HG03045 (cell line): ENCODE data around the gene SPEM3.

ENCODE experiments used
- ATAC-seq: cut with Tn5 transposase; IDR thresholded peaks from one replicate; pipeline ENCODE4 v1.9.1; 2021; ENCODE audit warnings: mild to moderate bottlenecking, moderate library complexity; ENCODE audit not compliant: unreplicated experiment

Gene SPEM3

DNA sequence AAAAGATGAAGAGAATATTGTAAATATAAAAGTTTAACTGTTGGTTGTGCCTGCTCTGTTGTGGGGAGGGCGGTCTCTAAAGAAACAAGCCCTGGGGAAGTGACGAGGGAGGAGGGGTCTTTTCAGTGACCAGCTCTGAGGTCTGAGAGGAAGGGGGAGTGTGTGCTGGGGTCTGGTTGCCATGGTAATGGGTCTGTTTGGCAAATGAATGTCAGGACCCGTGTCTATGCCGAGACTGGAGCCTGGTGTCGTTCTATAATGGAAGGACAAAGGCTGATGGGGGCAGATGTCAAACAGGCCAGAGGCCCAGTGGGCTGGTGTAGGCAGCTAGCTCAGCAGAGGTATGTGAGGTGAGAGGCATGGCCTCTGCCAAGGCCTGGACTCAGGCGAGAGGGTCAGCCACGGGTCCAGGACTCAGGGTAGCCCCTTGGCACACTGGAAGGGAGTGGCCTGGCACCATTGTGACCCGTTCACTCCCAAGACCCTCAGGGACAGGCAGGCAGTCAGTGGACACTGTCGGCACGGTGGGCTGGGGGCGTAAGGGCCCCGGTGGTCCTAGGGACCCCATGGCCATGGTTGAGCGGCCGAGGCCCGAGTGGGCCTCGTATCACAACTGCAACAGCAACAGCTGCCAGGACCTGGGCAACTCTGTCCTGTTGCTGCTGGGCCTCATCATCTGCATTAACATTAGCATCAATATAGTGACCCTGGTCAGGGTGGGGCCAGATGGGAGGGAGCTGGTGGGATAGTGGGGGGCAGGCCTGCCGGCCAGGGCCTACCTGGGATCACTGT, 8.6 kb upstream of the SPEM3 start, which contains the start of gene SPEM1:
Gene SPEM1 (plus strand): TSS at position 506 of the 792 bp plus-strand sequence. CDS start 61 bp downstream, at position 567.
- ATAC-seq: no peak

DNA sequence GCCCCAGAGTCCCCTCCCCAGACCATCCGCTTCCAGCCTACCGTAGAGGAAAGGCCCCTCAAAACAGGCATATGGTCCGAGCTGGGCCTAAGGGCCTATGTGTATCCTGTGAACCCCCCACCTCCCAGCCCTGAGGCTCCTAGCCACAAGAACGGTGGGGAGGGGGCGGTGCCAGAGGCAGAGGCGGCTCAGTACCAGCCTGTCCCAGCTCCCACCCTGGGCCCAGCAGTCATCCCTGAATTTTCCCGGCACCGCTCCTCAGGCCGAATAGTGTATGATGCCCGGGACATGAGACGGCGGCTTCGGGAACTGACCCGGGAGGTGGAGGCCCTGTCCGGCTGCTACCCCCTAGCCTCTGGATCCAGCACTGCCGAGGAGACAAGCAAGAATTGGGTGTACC, 7.5 kb upstream of the SPEM3 start:
- ATAC-seq: no peak

DNA sequence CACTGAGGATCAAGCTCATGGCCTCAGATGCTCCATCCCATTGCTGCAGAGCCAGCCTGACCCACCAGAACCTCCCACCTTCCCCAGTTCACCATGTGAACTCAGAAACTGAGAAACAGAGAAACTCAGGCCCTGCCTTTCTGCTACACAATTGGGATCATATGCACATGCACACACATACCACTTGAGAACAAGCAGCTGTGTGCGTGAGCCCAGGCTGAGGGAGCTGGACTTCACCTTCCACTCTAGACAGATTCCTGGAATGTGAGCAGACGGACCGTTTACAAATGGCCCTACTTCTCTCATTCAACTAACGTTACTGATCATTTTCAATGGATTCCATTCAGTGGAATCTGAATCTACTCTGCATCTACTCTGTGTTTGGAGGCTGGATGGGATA, 5.0 kb upstream of the SPEM3 start:
- ATAC-seq: no peak

DNA sequence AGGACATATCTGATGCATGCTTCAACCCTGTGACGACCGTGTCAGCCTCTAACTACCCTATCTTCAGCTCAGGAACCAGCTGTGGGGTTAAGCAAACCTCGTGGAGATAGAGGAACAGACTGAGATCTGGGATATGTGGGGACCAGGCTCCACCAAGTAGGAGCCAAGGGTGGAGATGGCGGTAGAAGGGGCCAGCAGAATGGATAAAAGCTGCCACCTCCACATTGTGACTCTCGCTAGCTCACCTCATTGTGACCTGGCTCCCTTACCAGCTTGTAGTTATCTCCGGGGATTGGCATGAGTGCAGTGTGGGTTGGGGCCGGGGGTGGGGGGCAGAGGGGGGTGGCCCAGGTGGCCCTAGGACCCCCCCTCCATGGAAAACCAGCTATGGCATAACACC, 3.3 kb upstream of the SPEM3 start, which contains the start of gene SPEM2:
Gene SPEM2 (plus strand): TSS at position 301 of the 400 bp plus-strand sequence. CDS start 73 bp downstream, at position 374.
- no peak for ATAC-seq

DNA sequence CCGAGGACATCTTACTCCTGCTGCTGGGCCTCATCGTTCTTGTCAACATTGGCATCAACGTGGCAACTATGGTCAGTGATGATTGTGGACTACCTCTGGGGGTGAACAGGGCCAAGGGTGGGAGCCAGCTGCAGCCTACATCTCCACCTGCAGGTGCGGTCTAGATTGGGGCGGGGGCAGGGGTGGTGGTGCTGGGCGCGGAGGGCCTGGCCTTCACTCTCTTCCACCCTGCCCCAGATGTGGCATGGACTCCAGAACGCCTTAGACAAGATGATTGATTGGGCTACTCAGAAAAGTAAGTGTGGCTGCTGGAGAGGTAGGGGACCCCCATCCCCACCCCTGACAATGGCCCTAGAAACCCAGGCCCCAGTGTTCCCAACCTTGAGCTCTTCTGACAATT, 2.9 kb upstream of the SPEM3 start:
- ATAC-seq: no peak

DNA sequence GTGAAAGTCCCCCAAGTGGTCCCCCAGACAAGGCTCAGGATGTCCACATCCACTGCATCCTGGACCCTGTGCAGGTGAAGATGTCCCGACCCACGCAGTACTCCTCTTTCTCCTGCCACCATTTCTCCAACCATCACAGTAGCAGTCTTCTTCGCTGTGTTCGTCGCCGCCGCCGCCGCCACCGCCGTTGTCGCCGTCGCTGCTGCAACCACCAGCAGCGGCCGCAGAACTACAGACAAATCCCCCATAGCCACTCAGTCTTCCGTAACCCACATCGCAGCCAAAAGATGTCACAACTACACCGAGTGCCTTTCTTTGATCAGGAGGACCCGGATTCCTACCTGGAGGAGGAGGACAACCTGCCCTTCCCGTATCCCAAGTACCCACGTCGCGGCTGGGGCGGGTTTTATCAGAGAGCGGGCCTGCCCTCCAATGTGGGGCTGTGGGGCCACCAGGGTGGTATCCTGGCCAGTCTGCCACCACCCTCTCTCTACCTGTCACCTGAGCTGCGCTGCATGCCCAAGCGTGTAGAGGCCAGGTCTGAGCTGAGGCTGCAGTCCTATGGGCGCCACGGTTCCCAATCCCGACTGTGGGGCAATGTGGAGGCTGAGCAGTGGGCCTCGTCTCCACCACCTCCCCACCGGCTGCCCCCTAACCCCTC, 2.3 kb upstream of the SPEM3 start:
- ATAC-seq: no peak

DNA sequence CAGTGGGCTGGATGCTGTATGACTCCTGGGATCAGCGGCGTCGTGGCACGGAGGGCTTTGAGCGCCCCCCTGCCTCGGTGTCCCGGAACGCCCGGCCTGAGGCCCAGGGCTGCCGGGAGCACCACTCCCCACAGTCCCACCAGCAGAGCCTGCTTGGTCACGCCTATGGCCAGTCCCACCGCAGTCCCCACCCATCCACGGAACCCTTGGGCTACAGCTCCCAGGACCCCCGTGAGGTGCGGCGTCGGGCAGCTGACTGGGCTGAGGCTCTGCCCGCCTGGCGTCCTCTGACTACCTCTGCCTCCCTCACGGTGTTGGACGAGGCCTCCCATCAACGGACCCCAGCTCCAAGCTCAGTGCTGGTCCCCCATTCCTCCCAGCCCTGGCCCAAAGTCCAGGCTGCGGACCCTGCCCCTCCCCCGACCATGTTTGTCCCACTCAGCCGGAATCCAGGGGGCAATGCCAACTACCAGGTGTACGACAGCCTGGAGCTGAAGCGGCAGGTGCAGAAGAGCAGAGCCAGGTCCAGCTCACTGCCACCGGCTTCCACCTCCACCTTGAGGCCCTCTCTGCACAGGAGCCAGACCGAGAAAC, 1.7 kb upstream of the SPEM3 start:
- no peak for ATAC-seq

DNA sequence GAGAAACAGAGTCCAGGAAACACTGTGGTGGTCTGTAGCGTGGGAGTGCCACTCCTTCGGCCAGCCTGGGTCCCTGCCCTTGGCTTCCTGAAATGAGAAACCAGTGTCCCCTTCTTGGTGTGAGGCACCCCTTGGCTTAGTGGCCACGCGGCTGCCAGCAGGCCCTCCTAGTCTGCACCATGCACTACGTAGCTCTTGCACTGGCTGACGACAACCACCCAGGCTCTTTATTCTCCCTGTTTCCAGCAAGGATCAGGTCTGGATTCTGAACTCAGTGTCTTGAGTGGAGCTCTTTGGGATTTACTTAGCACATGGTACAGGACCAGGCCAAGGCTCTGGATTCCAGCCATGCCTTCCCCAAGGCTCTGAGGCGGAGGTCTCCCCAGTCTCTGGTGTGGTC, 1.1 kb upstream of the SPEM3 start:
- ATAC-seq: no peak

DNA sequence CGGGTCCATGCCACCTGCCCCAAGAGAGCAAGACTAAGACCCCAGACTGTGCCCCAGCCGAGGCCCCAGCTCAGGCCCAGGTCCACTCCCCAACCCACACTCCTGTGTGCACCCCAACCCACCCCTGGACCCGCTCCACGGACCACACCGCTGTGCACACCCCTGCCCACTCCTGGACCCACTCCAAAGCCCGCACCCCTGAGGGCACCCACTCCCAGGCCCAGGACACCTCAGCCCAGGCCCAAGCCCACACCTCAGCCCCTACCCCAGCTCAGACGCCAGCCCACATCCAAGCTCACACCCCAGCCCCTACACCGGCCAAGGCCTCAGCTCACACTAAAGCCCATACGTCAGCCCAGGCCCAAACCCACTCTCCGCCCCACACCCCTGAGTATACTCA, 1.1 kb downstream of the SPEM3 start:
- no peak for ATAC-seq

DNA sequence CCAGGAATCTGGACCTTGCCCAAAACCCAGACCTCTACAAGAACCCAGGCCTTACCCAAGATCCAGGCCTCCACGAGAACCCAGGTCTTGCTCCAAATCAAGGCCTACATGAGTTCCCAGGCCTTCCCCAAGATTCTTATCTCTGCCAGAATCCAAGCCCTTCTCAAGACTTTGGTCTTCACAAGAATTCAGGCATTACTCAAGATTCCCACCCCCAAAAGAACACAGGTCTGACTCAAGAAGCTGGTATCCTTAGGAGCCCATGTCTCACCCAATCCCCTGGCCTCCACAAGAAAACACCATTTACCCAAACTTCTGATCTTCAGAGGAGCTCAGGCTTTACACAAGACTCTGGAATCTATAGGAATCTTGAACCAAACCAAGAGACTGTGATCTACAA, 2.6 kb downstream of the SPEM3 start:
- ATAC-seq: no peak

DNA sequence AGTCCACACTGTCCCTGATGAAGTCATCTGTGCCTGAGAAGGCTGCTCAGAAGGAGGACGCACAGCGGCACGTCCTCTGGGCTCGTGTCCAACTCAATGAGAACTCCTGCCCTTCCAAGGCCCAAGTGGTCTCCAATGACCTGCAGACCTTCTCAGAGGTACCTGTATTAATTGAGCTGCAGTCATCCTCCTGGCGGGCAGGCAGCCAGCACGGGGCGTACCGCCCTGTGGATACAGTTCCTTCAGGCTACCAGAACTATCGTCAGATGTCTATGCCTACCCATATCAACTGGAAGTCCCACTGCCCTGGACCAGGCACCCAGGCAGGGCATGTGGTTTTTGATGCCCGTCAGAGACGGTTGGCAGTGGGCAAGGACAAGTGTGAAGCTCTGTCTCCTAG, 3.6 kb downstream of the SPEM3 start:
- ATAC-seq: no peak

DNA sequence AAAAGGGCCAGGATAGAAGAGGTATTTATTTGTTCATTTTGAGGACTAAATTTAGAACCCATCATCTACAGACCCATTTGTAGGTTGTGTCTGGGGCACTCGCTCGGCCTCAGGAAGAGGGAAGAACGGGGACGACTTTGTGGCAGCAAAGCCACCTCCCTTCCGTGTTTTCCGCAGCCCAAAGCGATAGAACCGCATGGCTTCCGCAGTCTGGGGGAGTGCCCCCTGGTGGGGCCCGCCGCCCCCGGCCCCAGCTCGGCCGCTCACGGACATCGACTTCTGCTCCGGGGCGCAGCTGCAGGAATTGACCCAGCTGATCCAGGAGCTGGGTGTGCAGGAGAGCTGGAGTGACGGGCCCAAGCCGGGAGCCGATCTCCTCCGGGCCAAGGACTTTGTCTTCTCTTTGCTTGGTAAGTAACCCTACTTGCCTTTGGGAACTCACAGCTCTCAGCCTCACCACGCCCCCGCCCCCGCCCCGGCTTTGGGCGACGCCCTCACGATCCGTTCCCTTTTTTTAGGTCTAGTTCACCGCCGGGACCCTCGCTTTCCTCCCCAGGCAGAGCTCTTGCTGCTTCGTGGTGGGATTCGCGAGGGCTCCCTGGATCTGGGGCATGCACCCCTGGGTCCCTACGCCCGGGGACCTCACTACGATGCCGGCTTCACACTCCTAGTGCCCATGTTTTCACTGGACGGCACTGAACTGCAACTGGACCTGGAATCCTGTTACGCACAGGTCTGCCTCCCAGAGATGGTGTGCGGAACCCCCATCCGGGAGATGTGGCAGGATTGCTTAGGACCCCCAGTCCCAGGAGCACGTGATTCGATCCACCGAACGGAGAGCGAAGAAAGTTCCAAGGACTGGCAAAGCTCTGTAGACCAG, 7.3 kb downstream of the SPEM3 start:
- peak; percentile 19 for ATAC-seq

DNA sequence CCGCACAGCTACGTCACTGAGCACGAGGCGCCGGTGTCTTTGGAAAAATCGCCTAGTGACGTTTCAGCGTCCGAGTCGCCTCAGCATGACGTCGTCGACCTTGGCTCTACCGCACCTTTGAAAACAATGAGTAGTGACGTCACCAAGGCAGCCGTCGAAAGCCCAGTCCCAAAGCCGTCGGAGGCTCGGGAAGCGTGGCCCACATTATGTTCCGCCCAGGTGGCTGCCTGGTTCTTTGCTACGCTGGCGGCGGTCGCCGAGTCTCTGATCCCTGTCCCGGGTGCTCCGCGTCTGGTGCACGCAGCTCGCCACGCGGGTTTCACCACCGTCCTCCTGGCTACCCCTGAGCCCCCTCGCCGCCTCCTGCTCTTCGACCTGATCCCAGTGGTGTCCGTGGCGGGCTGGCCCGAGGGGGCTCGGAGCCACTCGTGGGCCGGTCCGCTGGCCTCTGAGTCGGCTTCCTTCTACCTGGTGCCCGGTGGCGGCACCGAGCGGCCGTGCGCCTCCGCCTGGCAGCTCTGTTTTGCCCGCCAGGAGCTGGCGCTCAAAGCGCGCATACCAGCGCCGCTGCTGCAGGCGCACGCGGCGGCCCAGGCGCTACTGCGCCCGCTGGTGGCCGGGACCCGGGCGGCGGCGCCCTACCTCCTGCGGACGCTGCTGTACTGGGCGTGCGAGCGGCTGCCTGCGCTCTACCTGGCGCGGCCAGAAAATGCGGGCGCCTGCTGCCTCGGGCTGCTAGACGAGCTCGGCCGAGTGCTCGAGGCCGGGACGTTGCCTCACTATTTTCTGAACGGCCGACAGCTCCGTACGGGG, 8.1 kb downstream of the SPEM3 start:
- ATAC-seq: no peak

DNA sequence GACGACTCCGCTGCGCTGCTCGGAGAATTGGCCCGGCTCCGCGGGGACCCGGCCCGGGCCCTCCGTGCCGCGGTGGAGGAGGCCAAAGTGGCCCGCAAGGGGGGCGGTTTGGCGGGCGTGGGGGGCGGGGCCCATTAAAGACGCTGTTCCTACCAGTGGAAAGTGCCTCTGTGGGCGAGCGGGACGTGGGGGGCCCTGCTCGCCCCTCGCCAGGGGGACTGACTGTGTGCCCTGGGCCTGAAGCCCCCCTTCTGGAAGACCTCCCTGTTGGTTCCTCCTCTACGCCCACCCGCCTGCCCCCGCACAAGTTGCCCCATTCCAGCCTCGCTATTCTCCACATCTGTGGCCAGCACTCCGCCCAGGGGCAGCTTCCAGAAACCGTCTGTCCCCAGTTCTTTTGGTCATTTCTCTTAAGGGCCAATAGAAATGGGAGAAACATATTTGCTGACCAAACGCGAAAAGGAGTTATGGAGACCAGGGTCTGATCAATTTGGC, 8.8 kb downstream of the SPEM3 start:
- no peak for ATAC-seq

DNA sequence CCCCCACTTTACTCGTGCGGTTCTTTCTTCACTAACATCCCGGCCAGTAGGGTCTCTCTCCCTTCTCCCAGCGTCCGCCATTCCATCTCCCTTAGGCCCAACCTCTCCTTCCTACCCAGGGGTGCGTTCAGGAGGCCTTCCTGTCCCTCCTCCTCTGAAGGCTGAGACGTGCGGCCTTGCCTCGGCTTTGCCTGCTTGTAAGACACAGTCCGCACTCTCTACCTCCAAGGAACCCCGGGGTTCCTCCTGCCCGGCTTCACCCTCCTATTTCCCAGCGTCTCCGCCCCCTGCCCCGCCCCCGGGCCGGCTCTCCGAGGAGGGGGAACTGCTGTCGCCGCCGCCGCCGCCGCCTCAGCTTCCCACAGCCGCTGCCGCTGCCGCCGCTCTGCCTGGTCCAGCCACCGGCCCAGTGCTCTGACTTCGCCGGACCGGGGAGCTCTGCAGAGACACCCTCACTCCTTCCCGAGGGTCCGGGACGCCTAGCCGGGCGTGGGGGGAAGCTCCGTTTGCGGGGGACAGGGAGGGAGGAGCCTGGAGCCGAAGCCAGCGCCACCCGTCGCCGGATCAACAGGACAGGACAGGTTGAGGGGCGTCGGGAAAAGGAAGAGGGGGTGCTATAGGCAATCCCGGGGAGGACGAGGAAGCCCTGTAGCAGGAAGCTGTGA, 9.4 kb downstream of the SPEM3 start:
- ATAC-seq: no peak

DNA sequence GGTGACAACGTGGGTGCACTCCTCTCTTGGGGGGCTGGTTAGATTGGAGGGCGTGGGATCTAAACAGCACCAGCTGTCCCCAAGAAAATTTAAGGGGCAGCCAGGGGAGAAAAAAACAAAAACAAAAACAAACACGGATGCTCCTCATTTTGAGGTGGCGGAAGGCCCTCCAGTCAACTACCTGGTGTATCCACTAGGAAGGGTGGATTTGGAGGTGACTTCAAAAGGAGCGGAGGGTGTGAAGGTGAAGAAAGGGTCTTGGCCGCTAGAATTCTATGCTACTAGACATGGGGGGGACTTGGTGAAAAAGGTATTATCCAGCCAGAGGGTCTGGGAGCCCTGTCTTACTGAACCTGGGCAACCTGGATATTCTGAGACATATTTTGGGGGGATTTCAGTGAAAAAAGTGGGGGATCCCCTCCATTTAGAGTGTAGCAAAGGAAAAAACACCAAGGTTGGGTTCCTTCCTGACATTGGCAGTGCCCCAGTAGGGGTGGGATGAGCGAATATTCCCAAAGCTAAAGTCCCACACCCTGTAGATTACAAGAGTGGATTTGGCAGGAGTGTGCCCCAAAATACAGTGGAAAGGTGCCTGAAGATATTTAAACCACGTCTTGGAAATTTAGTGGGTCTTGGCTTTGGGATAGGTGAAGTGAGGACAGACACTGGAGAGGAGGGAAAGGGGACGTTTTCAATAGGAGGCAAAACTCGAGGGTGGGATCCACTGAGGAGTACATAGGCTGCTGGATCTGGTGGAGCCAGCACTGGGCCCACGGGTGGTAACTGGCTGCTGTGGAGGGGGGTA, 10.2 kb downstream of the SPEM3 start:
- ATAC-seq: no peak

DNA sequence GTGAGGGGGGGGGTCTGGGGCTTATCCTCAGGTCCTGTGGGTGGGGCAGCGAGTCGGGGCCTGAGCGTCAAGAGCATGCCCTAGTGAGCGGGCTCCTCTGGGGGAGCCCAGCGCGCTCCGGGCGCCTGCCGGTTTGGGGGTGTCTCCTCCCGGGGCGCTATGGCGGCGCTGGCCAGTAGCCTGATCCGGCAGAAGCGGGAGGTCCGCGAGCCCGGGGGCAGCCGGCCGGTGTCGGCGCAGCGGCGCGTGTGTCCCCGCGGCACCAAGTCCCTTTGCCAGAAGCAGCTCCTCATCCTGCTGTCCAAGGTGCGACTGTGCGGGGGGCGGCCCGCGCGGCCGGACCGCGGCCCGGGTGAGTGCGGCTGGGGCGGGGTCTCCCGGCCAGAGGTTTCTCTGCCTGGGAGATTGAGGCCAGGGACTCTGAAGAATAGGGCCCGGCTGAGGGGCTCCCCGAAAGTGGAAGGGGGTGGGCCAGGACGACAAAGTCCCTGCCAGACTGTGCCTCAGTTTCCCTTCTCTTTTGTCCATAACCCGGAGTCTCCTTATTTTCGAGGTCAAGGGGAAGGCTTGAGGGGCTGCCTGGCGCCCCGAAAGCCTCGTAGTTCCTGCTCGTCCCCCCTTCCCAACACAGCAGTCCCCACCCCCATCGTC, 10.9 kb downstream of the SPEM3 start, which contains the start of gene FGF11:
Gene FGF11 (plus strand): TSS at position 51 of the 651 bp plus-strand sequence. CDS start 109 bp downstream, at position 160.
- ATAC-seq: no peak
